Aorta (tissue), 5 donors: Measurements from ENCODE around the gene ADGRL3. TPM values are rescaled to one million over a fixed set of nuclear protein-coding genes. Genes with fewer than 3 reads are reported as not detected.

ENCODE experiments used
- ATAC-seq: fragments of 200-7000 bp; cut with Tn5 transposase; one replicate; pipeline ENCODE4 v1.9.1; 2022; ENCODE audit warnings: moderate library complexity; ENCODE audit not compliant: low FRiP score
- DNase-seq, 2 donors: peaks; one replicate each; pipeline ENCODE4 v3.0.0-alpha.2; 2020
- H3K27ac ChIP-seq, 2 donors: one replicate each; pipeline ENCODE4 v1.5.1; 2013; ENCODE audit warnings: low read length in 2 of 2, mild to moderate bottlenecking in 2 of 2, moderate library complexity in 2 of 2, control low read depth in 1 of 2, inconsistent platforms in 1 of 2, low read depth in 1 of 2
- H3K27me3 ChIP-seq, 2 donors: one replicate each; pipeline ENCODE4 v1.6.1; 2013; ENCODE audit warnings: control low read depth in 1 of 2, low read length in 1 of 2, mild to moderate bottlenecking in 1 of 2, moderate library complexity in 1 of 2; ENCODE audit not compliant: insufficient read depth in 2 of 2, control insufficient read depth in 1 of 2
- H3K36me3 ChIP-seq, 2 donors: one replicate each; pipeline ENCODE4 v1.6.1; 2013; ENCODE audit warnings: control low read depth in 1 of 2, low read length in 1 of 2, mild to moderate bottlenecking in 1 of 2; ENCODE audit not compliant: insufficient read depth in 2 of 2, control insufficient read depth in 1 of 2
- H3K4me1 ChIP-seq, 2 donors: one replicate each; pipeline ENCODE4 v1.6.1; 2013; ENCODE audit warnings: low read length in 2 of 2, control low read depth in 1 of 2, mild to moderate bottlenecking in 1 of 2, moderate library complexity in 1 of 2; ENCODE audit not compliant: insufficient read depth in 2 of 2, control insufficient read depth in 1 of 2
- H3K4me3 ChIP-seq, 2 donors: one replicate each; pipeline ENCODE4 v1.5.1; 2013; ENCODE audit warnings: low read length in 2 of 2, control low read depth in 1 of 2, mild to moderate bottlenecking in 1 of 2
- H3K9me3 ChIP-seq: one replicate; pipeline ENCODE4 v1.6.1; 2013; ENCODE audit warnings: mild to moderate bottlenecking, low read length; ENCODE audit not compliant: control insufficient read depth
- WGBS, 2 donors: extraction: QIAGEN DNeasy Blood & Tissue Kit; methylation state at CpG; one replicate each; pipeline ENCODE4 v1.1.7; 2013; 5-methylcytosine and 5-hydroxymethylcytosine counted together
- intact Hi-C, 2 donors: fragments of 100-400 bp; cut with DNase I; formaldehyde crosslinking; loops; one replicate each; pipeline versions ENCODE4 v1.14.2 to v1.15.0; 2022
- polyA plus RNA-seq, 2 donors: library from polyadenylated mRNA; stranded (reverse); fragments of 200-250 nt; gene quantifications; one replicate each; pipeline ENCODE4 v1.2.3, GENCODE V29; 2013
- total RNA-seq, 2 donors: library from RNA; stranded (reverse); fragmentation: NEBNext Ultra II Directional; extraction: Animal tissue kit (Norgen Biotek cat#: 25700); gene quantifications; one replicate each; pipeline ENCODE4 v1.2.1, GENCODE V29; 2021
- donor health status: healthy with polysubstance abuse.
- donor health status: Bipolar disorder and iron deficiency.
- donor health status: DM: no; HTN: no; CAD: no.
- donor health status: DM: no; HTN: no; CAD: no.
- donor health status: DM: yes; HTN: yes; CAD: no.

Gene ADGRL3
- total and polyA plus RNA-seq, 4 donors = 1.8 to 110 (median 20.7) TPM

DNA sequence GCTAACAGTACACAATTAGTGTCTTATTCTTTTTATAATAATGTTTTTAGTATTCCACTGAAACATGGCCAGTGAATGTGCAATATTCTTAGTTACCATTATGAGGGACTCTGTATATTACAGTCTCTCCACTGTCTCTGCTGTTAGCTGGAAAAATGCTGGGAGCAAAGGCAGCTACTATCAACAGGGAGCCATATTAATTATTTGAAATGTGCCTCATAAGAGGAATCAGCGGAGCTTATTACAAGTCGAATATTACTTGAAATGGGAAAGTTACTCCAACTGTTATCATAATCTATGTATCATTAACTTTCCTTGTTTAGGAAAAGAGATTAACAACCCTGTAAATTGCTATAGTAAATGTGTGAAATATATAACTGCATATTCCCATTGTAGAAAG is 612.0 kb downstream of the ADGRL3 start:
- no peak overlapping the region for H3K27ac ChIP-seq
- WGBS, 2 donors = 72 to 94% methylated on average over 2 of the region's 2 CpGs
- H3K27me3 ChIP-seq = no peaks in the 10 kb centered on the region
- H3K9me3 ChIP-seq = no peaks in the 10 kb centered on the region
- intact Hi-C loops = no loop called here
- DNase-seq (no peak), ATAC-seq (no peak)
- no peaks in the 10 kb centered on the region for H3K36me3 ChIP-seq
- no peak overlapping the region for H3K4me3 ChIP-seq
- H3K4me1 ChIP-seq = no peaks in the 10 kb centered on the region

DNA sequence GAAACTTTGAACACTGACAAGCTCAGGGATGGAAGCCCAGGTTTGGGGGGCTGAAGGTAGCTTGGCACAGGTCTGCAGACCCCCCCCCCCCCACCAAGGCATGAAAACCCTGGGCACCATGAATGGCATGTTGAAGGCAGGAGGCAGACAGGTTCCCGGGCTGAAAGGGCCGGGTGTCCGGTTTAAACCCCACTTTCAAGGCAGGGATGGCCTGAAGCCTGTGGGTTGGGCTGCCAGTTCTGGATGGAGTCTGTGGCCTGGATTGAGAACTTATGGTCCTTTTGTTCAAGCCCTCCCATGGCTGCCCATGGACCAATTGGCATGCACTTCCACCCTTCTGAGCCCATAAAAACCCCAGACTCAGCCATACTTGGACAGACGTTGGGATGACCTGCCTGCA is 616.9 kb downstream of the ADGRL3 start:
- Histone ChIP-seq H3K36me3 (no peaks in the 10 kb centered on the region), H3K27me3 (no peaks in the 10 kb centered on the region), H3K27ac (no peak overlapping the region), H3K4me3 (no peak overlapping the region), H3K4me1 (no peaks in the 10 kb centered on the region), H3K9me3 (no peaks in the 10 kb centered on the region)
- intact Hi-C loops = no loop called here
- 96 to 98% methylated on average over 4 of the region's 4 CpGs for WGBS, 2 donors
- ATAC-seq (no peak), DNase-seq (no peak)

DNA sequence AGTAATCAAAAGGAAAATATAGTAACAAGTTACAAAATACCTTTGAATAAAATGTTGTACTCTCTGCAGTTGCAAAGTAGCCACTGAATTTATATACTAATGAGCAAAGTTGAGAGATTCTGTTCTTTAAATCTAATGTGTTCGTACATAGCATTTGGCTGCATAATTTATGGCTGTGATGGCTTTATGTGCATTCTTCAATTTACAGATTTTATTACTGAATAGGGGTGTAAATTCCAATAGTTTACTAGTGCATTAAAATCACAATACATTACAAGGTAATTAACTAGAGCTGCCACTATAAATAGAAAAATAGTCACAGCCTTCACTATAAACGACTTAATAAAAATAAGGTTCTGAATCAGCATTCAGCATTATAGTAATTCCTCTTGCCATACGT is 620.0 kb downstream of the ADGRL3 start:
- no peak overlapping the region for H3K4me3 ChIP-seq
- intact Hi-C loops = no loop called here
- no peaks in the 10 kb centered on the region for H3K9me3 ChIP-seq
- H3K27me3 ChIP-seq = no peaks in the 10 kb centered on the region
- no peak overlapping the region for H3K27ac ChIP-seq
- no peaks in the 10 kb centered on the region for H3K4me1 ChIP-seq
- WGBS, 2 donors = 54 to 64% methylated on average over 3 of the region's 3 CpGs
- ATAC-seq = no peak
- no peaks in the 10 kb centered on the region for H3K36me3 ChIP-seq
- no peak for DNase-seq

DNA sequence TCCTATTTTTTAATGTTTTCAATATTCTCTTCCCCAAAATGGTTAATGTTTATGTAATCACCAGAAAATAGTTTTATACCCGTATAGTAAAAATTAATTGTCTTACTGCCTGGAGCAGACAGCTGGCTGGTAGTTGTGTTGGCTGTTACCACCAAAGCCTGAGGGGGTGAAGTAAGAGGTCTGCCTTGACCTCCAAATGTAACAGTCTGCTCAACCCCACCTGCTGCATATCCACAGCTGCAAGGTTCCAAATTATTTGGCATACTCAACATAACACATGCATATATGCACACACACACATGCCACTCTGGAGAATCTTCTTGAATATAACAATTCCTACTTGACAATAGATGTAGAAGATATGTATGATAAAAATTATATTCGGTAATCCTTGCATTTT is 624.3 kb downstream of the ADGRL3 start:
- no peak overlapping the region for H3K4me3 ChIP-seq
- no peak for ATAC-seq
- no peaks in the 10 kb centered on the region for H3K27me3 ChIP-seq
- 67 to 72% methylated on average over 2 of the region's 2 CpGs for WGBS, 2 donors
- H3K9me3 ChIP-seq = no peaks in the 10 kb centered on the region
- intact Hi-C loops = no loop called here
- H3K27ac ChIP-seq = no peak overlapping the region
- no peaks in the 10 kb centered on the region for H3K36me3 ChIP-seq
- H3K4me1 ChIP-seq = no peaks in the 10 kb centered on the region
- DNase-seq = no peak

DNA sequence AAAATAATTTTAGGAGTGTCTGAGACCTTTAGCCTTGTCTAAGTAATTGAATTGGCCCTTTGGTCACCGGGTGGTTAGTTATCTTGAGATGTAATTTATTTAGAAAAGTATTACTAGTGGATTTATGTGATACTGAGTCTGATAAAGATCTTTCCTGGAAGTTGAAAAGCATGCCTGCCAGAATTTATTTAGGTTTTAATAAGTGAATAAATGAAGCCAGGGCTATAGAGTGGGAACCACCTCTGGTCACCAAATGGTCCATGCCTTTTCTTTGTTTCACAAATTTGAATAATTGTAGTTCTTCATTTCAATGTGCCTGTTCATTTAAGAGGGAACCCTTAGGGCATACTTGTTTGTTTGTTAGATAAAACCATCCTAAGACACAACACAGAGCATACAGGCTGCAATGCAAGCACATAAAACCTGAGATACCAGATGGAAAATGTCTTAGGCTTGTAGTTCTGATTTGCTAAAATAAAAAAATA is 627.8 kb downstream of the ADGRL3 start:
- H3K9me3 ChIP-seq = no peaks in the 10 kb centered on the region
- ATAC-seq = no peak
- intact Hi-C loops = no loop called here
- no peak overlapping the region for H3K4me3 ChIP-seq
- no peaks in the 10 kb centered on the region for H3K36me3 ChIP-seq
- no peak for DNase-seq
- WGBS, 2 donors = 31 to 35% methylated on average over 1 of the region's 1 CpG
- no peaks in the 10 kb centered on the region for H3K4me1 ChIP-seq
- no peak overlapping the region for H3K27ac ChIP-seq
- H3K27me3 ChIP-seq = no peaks in the 10 kb centered on the region

DNA sequence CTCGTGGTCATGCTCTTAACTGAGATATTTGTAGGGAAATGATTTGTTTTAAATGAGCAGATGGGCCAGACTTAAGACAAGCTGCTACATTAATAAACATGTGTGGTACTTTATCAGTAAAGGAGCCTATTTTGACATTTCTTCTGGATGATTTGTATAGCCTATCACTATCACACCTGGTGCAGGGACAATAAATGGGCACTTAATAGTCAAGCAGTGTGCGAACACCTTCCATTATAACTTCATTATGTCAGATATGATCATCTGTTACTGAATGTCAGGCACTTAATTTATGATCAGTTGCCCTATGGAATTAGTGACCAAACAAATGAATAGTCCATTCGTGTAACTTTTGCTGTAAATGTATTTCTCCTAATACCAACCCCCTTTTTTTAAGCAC is 628.8 kb downstream of the ADGRL3 start:
- H3K9me3 ChIP-seq = no peaks in the 10 kb centered on the region
- H3K36me3 ChIP-seq = no peaks in the 10 kb centered on the region
- no peak overlapping the region for H3K4me3 ChIP-seq
- no peaks in the 10 kb centered on the region for H3K4me1 ChIP-seq
- H3K27ac ChIP-seq = no peak overlapping the region
- DNase-seq (no peak), ATAC-seq (no peak)
- intact Hi-C loops = no loop called here
- no peaks in the 10 kb centered on the region for H3K27me3 ChIP-seq
- WGBS, 2 donors = 88 to 91% methylated on average over 3 of the region's 3 CpGs

DNA sequence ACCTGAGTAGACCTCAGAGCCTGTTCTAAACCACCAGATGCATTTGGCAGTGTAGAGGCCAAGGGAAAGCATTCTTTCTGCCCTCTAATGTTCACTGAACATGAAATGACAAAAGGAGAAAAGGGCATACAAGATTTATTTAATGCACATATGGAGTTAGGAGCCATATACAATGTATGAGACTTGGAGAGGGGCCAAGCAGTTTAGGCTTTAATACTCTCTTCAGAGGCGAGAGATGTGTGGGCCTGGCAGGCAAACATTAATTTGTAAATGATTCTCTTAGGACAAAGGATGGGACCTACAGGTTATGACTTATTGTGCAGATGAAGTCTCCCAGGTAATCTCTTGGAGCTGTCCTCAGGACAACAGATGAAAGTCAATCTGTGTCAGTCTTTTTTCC is 631.9 kb downstream of the ADGRL3 start:
- Histone ChIP-seq H3K36me3 (no peaks in the 10 kb centered on the region), H3K27ac (no peak overlapping the region), H3K27me3 (no peaks in the 10 kb centered on the region), H3K4me3 (no peak overlapping the region), H3K4me1 (peaks cover 0 to 2% of the 10 kb centered on the region in 2 donors), H3K9me3 (no peaks in the 10 kb centered on the region)
- 91 to 93% methylated on average over 1 of the region's 1 CpG for WGBS, 2 donors
- ATAC-seq (no peak), DNase-seq (no peak)
- intact Hi-C loops = no loop called here

DNA sequence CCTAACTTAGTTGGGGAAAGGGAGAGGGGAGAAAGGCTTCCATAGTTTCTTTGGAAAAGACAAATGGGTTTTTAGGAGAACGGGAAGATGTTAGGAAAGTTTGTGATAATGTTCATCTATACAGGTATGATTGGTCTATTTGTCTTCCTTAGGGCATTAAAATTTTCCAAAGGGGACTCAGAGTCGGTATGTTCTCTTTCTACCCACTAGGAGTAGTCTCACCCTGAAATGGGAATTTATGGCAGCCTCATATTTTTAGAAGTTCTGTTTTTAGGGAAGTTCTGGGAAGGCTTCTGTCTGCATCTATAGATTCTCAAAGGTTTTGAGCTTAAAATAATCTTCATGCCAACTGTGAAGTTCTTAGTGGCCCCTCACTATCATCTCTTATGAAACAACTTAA is 637.3 kb downstream of the ADGRL3 start:
- DNase-seq (no peak), ATAC-seq (no peak)
- WGBS, 2 donors = 81 to 86% methylated on average over 2 of the region's 2 CpGs
- H3K27ac ChIP-seq = no peak overlapping the region
- H3K27me3 ChIP-seq = no peaks in the 10 kb centered on the region
- H3K4me3 ChIP-seq = no peak overlapping the region
- H3K4me1 ChIP-seq = peaks cover 0 to 2% of the 10 kb centered on the region in 2 donors
- intact Hi-C loops = no loop called here
- H3K9me3 ChIP-seq = no peaks in the 10 kb centered on the region
- H3K36me3 ChIP-seq = no peaks in the 10 kb centered on the region

DNA sequence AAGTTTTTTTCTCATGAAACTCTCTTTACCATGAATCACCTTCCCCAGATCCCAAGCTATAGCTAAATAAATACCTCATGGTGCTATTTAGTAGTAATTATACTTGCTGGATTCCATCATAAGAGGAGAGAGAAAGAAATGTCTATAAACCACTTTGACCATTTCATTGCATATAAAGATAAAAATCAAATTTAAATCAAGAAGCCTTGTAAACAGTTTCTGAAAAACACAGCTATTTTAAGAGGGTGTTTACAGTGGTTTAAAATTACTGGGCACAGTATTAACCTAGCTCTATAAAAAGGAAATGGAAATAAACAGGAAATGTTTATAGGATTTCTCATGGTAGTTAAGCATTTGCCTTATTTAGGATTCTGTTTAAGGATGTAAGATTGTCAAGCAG is 637.9 kb downstream of the ADGRL3 start:
- Histone ChIP-seq H3K4me1 (peaks cover 0 to 2% of the 10 kb centered on the region in 2 donors), H3K9me3 (no peaks in the 10 kb centered on the region), H3K36me3 (no peaks in the 10 kb centered on the region), H3K27me3 (no peaks in the 10 kb centered on the region), H3K4me3 (no peak overlapping the region), H3K27ac (no peak overlapping the region)
- no peak for ATAC-seq
- intact Hi-C loops = no loop called here
- no peak for DNase-seq
